Suprapubic skin (tissue), 4 donors: ENCODE measurements around the gene SBSN.

Experiments
- EP300 ChIP-seq: sonication (generic); formaldehyde crosslinking; IDR thresholded peaks from one replicate; pipeline ENCODE4 v1.6.1; 2017; ENCODE audit warnings: antibody characterized with exemption
- POLR2A ChIP-seq, 2 donors: fragments of 450-650 bp; IDR thresholded peaks; one replicate each; pipeline ENCODE4 v1.6.1; 2017; ENCODE audit warnings: antibody characterized with exemption in 2 of 2, mild to moderate bottlenecking in 2 of 2, moderate library complexity in 2 of 2
- POLR2AphosphoS5 ChIP-seq, 3 donors: sonication (generic); formaldehyde crosslinking; IDR thresholded peaks; one replicate each; pipeline ENCODE4 v1.6.1; 2017; ENCODE audit warnings: antibody characterized with exemption in 3 of 3
- TF ChIP-seq, protein P1 (sequence below), 2 donors: fragments of 200-600 bp in 1 of 2; fragments of 450-650 bp in 1 of 2; sonication (generic) in 1 of 2; IDR thresholded peaks; one replicate each; pipeline ENCODE4 v1.5.1; 2016 to 2019; ENCODE audit warnings: antibody characterized with exemption in 2 of 2, mild to moderate bottlenecking in 1 of 2, moderate library complexity in 1 of 2

DNA sequence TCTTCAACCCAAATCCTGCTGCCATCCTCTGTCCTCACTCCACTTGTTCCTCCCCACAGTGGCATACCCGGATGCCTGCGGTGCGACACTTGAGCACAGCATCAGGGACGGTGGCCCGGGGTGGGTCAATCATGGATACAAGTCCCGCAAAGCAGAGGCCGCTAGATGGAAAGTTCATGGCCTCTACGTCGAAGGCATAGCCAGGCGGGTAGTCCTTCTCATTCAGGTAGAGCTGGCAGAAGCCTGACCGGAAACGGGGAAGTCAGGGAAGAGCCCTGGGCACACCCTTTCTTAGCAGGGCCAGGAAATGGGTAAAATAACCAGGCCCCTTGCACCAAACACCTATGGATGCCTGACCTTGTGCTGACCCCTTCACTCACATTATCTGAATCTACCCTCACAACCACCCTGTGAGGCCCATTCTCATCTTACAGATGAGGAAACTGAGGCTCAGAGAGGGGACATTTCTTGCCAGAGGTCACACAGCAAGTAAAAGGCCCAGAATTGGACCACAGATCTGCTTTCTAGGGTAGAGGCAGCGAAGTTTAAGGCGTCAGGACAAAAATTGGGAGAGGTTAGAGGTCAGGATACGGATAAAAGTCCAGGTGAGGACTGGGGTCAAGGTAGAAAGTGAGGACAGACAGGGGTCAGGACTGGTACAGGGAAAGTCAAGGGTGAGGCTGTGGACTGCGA lies 28.9 kb upstream of the SBSN start:
- no peak for TF ChIP-seq EP300
- TF ChIP-seq, protein P1, sequence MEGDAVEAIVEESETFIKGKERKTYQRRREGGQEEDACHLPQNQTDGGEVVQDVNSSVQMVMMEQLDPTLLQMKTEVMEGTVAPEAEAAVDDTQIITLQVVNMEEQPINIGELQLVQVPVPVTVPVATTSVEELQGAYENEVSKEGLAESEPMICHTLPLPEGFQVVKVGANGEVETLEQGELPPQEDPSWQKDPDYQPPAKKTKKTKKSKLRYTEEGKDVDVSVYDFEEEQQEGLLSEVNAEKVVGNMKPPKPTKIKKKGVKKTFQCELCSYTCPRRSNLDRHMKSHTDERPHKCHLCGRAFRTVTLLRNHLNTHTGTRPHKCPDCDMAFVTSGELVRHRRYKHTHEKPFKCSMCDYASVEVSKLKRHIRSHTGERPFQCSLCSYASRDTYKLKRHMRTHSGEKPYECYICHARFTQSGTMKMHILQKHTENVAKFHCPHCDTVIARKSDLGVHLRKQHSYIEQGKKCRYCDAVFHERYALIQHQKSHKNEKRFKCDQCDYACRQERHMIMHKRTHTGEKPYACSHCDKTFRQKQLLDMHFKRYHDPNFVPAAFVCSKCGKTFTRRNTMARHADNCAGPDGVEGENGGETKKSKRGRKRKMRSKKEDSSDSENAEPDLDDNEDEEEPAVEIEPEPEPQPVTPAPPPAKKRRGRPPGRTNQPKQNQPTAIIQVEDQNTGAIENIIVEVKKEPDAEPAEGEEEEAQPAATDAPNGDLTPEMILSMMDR (IDR thresholded peaks at IDR 0.05) = no peak
- no peak for TF ChIP-seq POLR2A (IDR thresholded peaks at IDR 0.05)
- TF ChIP-seq POLR2AphosphoS5 (IDR thresholded peaks at IDR 0.05) = no peak
